CD14-positive monocyte (primary cell): ENCODE data around the gene CUX1. TPM values are rescaled to one million over a fixed set of nuclear protein-coding genes. Genes with fewer than 3 reads are reported as not detected.

Experiments used
- DNase-seq, 3 donors: peaks; one replicate each; pipeline ENCODE4 v3.0.0-alpha.2; 2011 to 2022
- H2AFZ ChIP-seq: 2 replicates; pipeline ENCODE4 v1.6.0; 2012; ENCODE audit warnings: mild to moderate bottlenecking, low read depth, low read length, inconsistent platforms; ENCODE audit not compliant: insufficient read depth, poor library complexity, severe bottlenecking
- H3K27ac ChIP-seq, 2 donors: 1 replicate in 1 of 2; 2 replicates in 1 of 2; pipeline ENCODE4 v1.5.1; 2012 to 2013; ENCODE audit warnings: low read length in 2 of 2, control low read depth in 1 of 2, inconsistent platforms in 1 of 2, low read depth in 1 of 2, mild to moderate bottlenecking in 1 of 2
- H3K27me3 ChIP-seq, 2 donors: one replicate each; pipeline versions ENCODE4 v1.6.0 to v1.6.1; 2011 to 2013; ENCODE audit warnings: low read length in 2 of 2; ENCODE audit not compliant: control insufficient read depth in 2 of 2, insufficient read depth in 2 of 2
- H3K36me3 ChIP-seq, 2 donors: replicated peaks in 1 of 2; 1 replicate in 1 of 2; 2 replicates in 1 of 2; pipeline versions ENCODE4 v1.5.1 to v1.6.1; 2012 to 2013; ENCODE audit warnings: low read length in 2 of 2, control low read depth in 1 of 2, inconsistent platforms in 1 of 2, mild to moderate bottlenecking in 1 of 2; ENCODE audit not compliant: insufficient read depth in 2 of 2, control insufficient read depth in 1 of 2
- H3K4me1 ChIP-seq, 2 donors: 1 replicate in 1 of 2; 2 replicates in 1 of 2; pipeline versions ENCODE4 v1.5.1 to v1.6.1; 2012 to 2013; ENCODE audit warnings: low read length in 2 of 2, control low read depth in 1 of 2, inconsistent platforms in 1 of 2, mild to moderate bottlenecking in 1 of 2, moderate library complexity in 1 of 2; ENCODE audit not compliant: insufficient read depth in 2 of 2, control insufficient read depth in 1 of 2
- H3K4me2 ChIP-seq: replicated peaks from 2 replicates; pipeline ENCODE3; 2012; ENCODE audit warnings: low read length, moderate library complexity, mild to moderate bottlenecking; ENCODE audit not compliant: poor library complexity, severe bottlenecking; ENCODE audit errors: extremely low read depth
- H3K4me3 ChIP-seq, 3 experiments: fragments of 200-600 bp in 1 of 3; sonication (generic) in 1 of 3; replicated peaks in 1 of 3; 1 replicate in 2 of 3; 2 replicates in 1 of 3; pipeline ENCODE4 v1.5.1; 2011 to 2013; ENCODE audit warnings: low read length in 3 of 3, mild to moderate bottlenecking in 3 of 3, control low read depth in 2 of 3, low read depth in 2 of 3, inconsistent platforms in 1 of 3, moderate library complexity in 1 of 3
- H3K79me2 ChIP-seq: 2 replicates; pipeline ENCODE4 v1.6.0; 2012; ENCODE audit warnings: mild to moderate bottlenecking, control low read depth, inconsistent platforms, low read length, moderate library complexity; ENCODE audit not compliant: insufficient read depth
- H3K9ac ChIP-seq: 2 replicates; pipeline ENCODE4 v1.6.0; 2017; ENCODE audit warnings: low read length, mild to moderate bottlenecking; ENCODE audit not compliant: insufficient read depth, poor library complexity, severe bottlenecking
- H3K9me3 ChIP-seq, 2 donors: replicated peaks in 1 of 2; 1 replicate in 1 of 2; 2 replicates in 1 of 2; pipeline versions ENCODE4 v1.5.1 to v1.6.1; 2012 to 2013; ENCODE audit warnings: low read length in 2 of 2, control low read depth in 1 of 2; ENCODE audit not compliant: control insufficient read depth in 1 of 2, insufficient read depth in 1 of 2
- H4K20me1 ChIP-seq: 2 replicates; pipeline ENCODE4 v1.6.0; 2012; ENCODE audit warnings: mild to moderate bottlenecking, low read length, control low read depth, moderate library complexity; ENCODE audit not compliant: insufficient read depth
- H3K27ac Mint-ChIP-seq, 7 donors: one replicate each; pipeline ENCODE4 v1.8.0; 2020; ENCODE audit warnings: mild to moderate bottlenecking in 7 of 7, mixed read lengths in 7 of 7, moderate library complexity in 6 of 7, inconsistent platforms in 2 of 7
- H3K27me3 Mint-ChIP-seq, 3 donors: one replicate each; pipeline ENCODE4 v1.8.0; 2021 to 2022; ENCODE audit warnings: low read depth in 3 of 3, mild to moderate bottlenecking in 3 of 3, mixed read lengths in 3 of 3, moderate library complexity in 3 of 3, inconsistent platforms in 1 of 3
- H3K36me3 Mint-ChIP-seq, 2 donors: one replicate each; pipeline ENCODE4 v1.8.0; 2020; ENCODE audit warnings: mixed read lengths in 2 of 2, inconsistent platforms in 1 of 2, mild to moderate bottlenecking in 1 of 2
- H3K4me1 Mint-ChIP-seq: one replicate; pipeline ENCODE4 v1.8.0; 2020; ENCODE audit warnings: mild to moderate bottlenecking, mixed read lengths
- H3K4me3 Mint-ChIP-seq, 2 donors: one replicate each; pipeline ENCODE4 v1.8.0; 2020; ENCODE audit warnings: mild to moderate bottlenecking in 2 of 2, mixed read lengths in 2 of 2, moderate library complexity in 1 of 2
- H3K9me3 Mint-ChIP-seq, 7 donors: one replicate each; pipeline ENCODE4 v1.8.0; 2020 to 2022; ENCODE audit warnings: mixed read lengths in 7 of 7, mild to moderate bottlenecking in 6 of 7, moderate library complexity in 6 of 7, inconsistent platforms in 2 of 7
- WGBS: methylation state at CpG from one replicate; pipeline ENCODE4 v1.1.5; 2013; ENCODE audit warnings: missing lambda C conversion rate; ENCODE audit not compliant: insufficient coverage; 5-methylcytosine and 5-hydroxymethylcytosine counted together
- intact Hi-C, 2 donors: fragments of 100-400 bp; cut with micrococcal nuclease; formaldehyde crosslinking; loops; one replicate each; pipeline versions ENCODE4 v1.15.0 to v1.15.1; 2023
- polyA plus RNA-seq, 3 donors: library from polyadenylated mRNA; depleted of rRNA in 1 of 3; unstranded in 2 of 3; stranded (reverse) in 1 of 3; fragments of 300-500 nt in 2 of 3; fragments of >200 nt in 1 of 3; fragmentation: Illumina TruSeq in 2 of 3; gene quantifications; 1 replicate in 2 of 3; 2 replicates in 1 of 3; pipeline ENCODE4 v1.2.3, GENCODE V29; 2012 to 2021
- TF ChIP-seq, protein P1 (sequence below): fragments of 200-600 bp; IDR thresholded peaks from one replicate; pipeline ENCODE4 v1.8.0; 2022; ENCODE audit warnings: antibody characterized with exemption, mild to moderate bottlenecking

Gene CUX1
- polyA plus RNA-seq, 3 donors: 17.6 to 38.0 (median 28.0) TPM

DNA sequence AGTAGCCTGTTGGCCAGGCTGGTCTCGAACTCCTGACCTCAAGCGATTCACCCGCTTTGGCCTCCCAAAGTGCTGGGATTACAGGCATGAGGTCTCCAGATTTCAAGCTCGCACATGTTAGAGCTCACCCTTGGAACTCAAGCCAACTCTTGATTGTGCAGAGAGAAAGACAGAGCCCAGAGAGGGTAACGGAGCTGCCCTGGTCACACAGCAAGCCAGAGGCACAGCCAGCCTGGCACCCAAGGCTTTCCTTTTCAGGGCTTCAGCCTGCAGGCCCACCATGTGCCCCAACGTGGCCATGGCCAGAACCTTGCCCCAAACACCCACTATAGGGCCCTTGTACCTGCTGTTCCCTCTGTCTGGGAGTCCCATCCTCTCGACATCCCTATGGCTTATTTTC, 49.1 kb upstream of the CUX1 start:
- no peaks in the 10 kb centered on the region for H3K36me3 ChIP-seq
- H2AFZ ChIP-seq: no peak overlapping the region
- H3K9me3 ChIP-seq: no peaks in the 10 kb centered on the region
- DNase-seq: no peak
- WGBS: 91% methylated on average over 7 of the region's 7 CpGs
- H3K27ac ChIP-seq: no peak overlapping the region
- no peaks in the 10 kb centered on the region for H3K27me3 ChIP-seq
- peaks cover 4 to 12% (median 7%) of the 10 kb centered on the region in 3 donors for H3K27me3 Mint-ChIP-seq
- no peaks in the 10 kb centered on the region for H3K79me2 ChIP-seq
- no peaks in the 10 kb centered on the region for H3K4me1 ChIP-seq
- no peak overlapping the region for H3K27ac Mint-ChIP-seq
- H3K9me3 Mint-ChIP-seq: peaks cover 0 to 1% (median 0%) of the 10 kb centered on the region in 7 donors
- peaks cover 5% of the 10 kb centered on the region for H3K4me1 Mint-ChIP-seq
- no peak overlapping the region for H3K4me3 ChIP-seq
- intact Hi-C loops: no loop called here
- TF ChIP-seq, protein P1, sequence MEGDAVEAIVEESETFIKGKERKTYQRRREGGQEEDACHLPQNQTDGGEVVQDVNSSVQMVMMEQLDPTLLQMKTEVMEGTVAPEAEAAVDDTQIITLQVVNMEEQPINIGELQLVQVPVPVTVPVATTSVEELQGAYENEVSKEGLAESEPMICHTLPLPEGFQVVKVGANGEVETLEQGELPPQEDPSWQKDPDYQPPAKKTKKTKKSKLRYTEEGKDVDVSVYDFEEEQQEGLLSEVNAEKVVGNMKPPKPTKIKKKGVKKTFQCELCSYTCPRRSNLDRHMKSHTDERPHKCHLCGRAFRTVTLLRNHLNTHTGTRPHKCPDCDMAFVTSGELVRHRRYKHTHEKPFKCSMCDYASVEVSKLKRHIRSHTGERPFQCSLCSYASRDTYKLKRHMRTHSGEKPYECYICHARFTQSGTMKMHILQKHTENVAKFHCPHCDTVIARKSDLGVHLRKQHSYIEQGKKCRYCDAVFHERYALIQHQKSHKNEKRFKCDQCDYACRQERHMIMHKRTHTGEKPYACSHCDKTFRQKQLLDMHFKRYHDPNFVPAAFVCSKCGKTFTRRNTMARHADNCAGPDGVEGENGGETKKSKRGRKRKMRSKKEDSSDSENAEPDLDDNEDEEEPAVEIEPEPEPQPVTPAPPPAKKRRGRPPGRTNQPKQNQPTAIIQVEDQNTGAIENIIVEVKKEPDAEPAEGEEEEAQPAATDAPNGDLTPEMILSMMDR: no peak
- no peaks in the 10 kb centered on the region for H4K20me1 ChIP-seq
- no peak overlapping the region for H3K9ac ChIP-seq
- no peak overlapping the region for H3K4me2 ChIP-seq
- no peak overlapping the region for H3K4me3 Mint-ChIP-seq
- no peaks in the 10 kb centered on the region for H3K36me3 Mint-ChIP-seq

DNA sequence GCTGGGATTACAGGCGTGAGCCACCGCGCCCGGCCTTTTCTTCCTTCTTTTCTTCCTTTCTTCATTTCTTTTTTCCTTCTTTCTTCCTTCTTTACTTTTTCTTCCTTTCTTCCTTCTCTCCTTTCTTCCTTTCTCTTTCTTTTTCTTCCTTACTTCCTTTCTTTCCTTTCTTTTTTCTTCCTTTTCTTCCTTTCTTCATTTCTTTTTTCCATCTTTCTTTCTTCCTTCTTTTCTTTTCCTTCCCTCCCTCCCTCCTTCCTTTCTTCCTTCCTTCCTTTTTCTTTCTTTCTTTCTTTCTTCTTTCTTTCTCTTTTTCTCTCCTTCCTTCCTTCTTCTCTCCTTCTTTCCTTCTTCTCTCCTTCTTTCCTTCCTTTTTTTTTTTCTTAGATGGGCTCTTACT, 47.0 kb upstream of the CUX1 start:
- no peak for DNase-seq
- H3K4me3 ChIP-seq: no peak overlapping the region
- H3K4me3 Mint-ChIP-seq: no peak overlapping the region
- H3K4me2 ChIP-seq: no peak overlapping the region
- no peaks in the 10 kb centered on the region for H3K4me1 ChIP-seq
- no peaks in the 10 kb centered on the region for H3K36me3 Mint-ChIP-seq
- no peaks in the 10 kb centered on the region for H4K20me1 ChIP-seq
- whole genome bisulfite sequencing: 100% methylated on average over 3 of the region's 4 CpGs
- H3K27ac ChIP-seq: no peak overlapping the region
- TF ChIP-seq, protein P1: no peak
- no peaks in the 10 kb centered on the region for H3K4me1 Mint-ChIP-seq
- no peak overlapping the region for H3K9ac ChIP-seq
- no peaks in the 10 kb centered on the region for H3K27me3 ChIP-seq
- peaks cover 0 to 1% (median 0%) of the 10 kb centered on the region in 7 donors for H3K9me3 Mint-ChIP-seq
- H2AFZ ChIP-seq: no peak overlapping the region
- peaks cover 6 to 8% (median 7%) of the 10 kb centered on the region in 3 donors for H3K27me3 Mint-ChIP-seq
- H3K27ac Mint-ChIP-seq: no peak overlapping the region
- no peaks in the 10 kb centered on the region for H3K79me2 ChIP-seq
- intact Hi-C loops: no loop called here
- no peaks in the 10 kb centered on the region for H3K9me3 ChIP-seq
- H3K36me3 ChIP-seq: no peaks in the 10 kb centered on the region
